ENCODE results near the gene SIRT4.

DNA sequence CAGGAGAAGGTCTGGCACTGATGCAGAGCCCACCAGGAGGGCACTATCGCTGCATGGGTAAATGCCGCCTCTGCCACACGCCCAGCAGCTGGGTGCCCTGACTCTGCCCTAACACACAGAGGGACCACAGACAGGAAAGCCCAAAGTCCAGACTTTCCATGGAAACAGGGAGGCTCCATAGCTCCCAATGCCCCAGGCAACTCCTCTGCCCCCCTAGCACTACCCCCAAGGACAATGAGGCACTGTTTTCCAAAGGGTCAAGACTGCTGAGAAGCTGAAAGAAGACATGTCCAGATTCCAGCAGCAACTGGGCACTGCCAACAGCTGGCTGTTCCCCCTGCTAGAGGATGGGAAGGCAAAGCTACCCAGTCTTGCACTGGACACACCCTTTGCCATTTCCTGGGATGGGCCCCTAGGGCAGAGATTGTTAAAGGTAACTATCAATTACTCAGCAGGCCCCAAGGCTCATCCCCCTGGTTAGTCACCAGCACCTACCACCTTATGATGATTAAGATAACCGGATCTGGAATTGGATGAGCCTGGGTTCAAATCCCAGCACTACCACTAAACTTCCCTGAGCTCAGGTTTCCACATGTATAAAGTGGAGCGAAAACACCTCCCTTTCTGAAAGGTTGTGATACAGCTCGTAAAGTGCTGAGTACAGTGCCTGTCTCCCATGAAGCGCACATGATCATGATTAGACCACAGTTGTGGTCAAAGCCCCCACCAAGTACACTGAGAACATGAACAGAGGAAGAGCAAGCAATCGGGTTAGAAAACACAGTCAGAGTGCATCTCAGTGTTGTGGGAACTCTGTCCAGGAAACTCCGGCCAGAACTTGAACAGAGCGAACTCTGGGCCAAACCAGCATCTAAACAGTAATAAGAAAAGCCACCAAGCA, 39.9 kb upstream of the SIRT4 start:
- TF ChIP-seq, protein P1, sequence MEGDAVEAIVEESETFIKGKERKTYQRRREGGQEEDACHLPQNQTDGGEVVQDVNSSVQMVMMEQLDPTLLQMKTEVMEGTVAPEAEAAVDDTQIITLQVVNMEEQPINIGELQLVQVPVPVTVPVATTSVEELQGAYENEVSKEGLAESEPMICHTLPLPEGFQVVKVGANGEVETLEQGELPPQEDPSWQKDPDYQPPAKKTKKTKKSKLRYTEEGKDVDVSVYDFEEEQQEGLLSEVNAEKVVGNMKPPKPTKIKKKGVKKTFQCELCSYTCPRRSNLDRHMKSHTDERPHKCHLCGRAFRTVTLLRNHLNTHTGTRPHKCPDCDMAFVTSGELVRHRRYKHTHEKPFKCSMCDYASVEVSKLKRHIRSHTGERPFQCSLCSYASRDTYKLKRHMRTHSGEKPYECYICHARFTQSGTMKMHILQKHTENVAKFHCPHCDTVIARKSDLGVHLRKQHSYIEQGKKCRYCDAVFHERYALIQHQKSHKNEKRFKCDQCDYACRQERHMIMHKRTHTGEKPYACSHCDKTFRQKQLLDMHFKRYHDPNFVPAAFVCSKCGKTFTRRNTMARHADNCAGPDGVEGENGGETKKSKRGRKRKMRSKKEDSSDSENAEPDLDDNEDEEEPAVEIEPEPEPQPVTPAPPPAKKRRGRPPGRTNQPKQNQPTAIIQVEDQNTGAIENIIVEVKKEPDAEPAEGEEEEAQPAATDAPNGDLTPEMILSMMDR (IDR thresholded peaks at IDR 0.05): no peak
- TF ChIP-seq POLR2A (IDR thresholded peaks at IDR 0.05): no peak
